RPMI8226 (cell line): ENCODE results near the gene KLHDC7B.
A peak's percentile ranks its signal among the peaks of the same experiment; 100 is the strongest.
"Not testable (repeated sequence)": the region's sequence is repeated elsewhere in the genome, so short reads cannot be mapped to it uniquely, and the experiment has no call there.

Experiments used
- DNase-seq: peaks from one replicate; pipeline ENCODE4 v3.0.0-alpha.2; 2015

KLHDC7B gene

DNA sequence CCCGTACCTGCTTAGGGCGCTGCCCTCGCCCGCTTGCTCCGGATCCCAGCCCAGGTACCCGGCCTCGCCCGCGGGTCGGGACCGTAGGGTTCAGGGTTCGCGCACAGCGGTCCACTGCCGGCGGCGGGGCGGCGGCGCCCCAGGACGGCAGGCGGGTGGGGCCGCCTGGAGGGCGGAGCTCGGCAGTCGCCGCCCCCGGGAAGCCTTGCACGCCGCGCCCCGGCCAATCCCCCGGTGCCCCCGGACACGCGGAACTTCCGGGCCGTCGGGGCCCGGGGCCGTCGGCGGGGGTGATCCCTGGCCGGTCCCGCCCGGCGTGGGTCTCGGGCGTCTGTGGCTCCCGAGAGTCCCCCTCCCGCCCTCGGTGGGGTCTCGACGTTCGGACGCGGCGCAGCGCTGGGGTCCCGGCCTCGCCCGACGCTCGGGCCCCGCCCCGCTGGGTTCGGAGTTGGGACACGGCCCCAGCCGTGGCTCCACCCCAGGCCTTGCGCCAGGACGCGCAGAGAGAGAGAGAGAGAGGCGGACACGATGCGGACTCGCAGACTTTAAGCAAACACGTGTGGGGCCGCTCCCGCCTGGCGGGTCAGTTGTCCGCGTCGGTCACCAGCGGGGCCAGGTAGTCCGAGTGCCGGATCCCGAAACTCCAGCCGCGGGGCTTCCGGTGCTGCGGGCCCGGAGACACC lies 15.7 kb upstream of the KLHDC7B start, which contains the start of gene TYMP:
Gene TYMP (minus strand): TSS at position 116 of the 683 bp plus-strand sequence. CDS start 303 bp downstream, outside the sequence.
- peak; percentile 91 for DNase-seq

DNA sequence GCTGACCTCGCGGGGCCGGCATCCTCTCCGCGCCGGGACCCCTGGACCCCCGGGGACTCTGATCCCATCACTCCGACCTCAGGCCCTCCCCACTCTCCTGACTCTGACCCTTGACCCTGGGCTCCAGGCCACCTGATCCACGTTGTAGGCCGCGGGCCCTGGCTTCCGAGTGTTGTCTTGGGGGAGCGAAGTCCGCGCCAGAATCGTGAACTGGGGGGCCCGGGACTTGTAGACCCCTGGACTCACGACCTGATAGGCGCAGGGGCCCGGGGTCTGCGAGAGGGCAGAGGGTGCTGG lies 15.2 kb upstream of the KLHDC7B start:
- no peak for DNase-seq

DNA sequence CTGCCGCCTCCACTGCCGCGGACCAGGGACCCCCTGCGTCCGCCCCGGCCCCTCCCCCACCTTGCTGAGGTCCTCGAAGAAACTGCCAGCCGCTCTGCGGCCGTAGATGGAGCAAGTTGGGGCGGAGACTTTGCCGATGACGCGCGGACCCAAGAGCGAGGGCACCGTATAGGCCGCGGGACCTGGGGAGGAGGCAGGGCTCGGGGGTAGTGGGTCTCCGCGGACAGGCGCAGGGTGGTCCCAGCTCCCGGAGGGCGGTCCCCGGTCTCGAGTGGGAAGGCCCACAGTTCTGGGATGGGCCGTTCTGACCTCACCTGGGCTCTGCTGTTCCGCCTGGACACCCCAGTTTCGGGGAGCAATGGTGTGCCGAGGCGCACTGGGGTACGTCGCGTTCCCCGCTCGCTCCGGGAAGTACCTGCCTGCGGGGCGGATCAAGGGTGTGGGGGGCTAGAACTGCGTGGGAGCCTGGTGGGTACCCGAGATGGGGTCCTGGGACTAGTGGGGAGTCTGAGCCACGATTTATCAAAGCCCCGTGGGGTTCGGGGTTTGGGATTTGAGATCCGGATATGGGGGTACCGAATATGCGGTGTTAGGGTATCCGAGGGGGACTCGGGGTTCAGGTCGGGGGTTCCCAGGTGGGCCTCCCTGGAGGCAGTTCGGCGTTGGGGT lies 14.7 kb upstream of the KLHDC7B start:
- DNase-seq: peak; percentile 92

- peak; percentile 88 for DNase-seq
Observed at GRCh38 chr22:50531546-50531961, 14.1 kb upstream of the KLHDC7B start.

DNA sequence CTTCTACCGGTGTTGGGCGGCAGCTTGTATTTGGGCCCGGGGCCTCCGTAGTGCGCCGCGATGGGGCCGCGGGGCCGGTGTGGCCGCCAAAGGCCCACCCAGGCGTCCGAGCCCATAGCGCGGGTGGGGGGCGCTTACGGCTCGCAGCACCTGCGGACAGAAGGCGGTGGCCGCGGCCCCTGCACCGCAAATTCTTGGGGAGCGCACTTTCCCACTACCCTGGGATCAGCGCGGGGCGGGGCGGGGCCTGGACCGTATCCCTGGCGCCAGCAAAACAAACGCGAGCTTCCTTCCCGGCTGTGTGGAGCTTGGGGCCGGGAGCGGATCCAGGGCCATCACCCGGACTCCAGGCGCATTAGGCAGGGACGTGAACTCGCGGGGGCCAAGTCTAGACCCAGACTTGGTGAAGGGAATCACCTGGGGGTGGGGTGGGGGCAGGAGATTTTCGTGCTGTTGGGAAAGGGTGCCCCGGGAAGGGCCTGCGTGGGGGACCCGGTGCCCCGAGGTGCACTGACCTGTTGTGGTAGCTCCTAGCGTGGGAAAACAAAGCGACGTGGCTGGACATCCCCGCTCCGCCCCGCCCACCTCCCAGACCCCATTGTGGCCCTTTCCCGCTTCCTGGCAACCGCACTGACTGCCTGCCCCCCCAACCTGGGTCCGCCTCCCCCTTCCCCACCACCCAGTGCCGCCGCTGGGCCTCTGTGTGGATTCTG lies 13.6 kb upstream of the KLHDC7B start:
- DNase-seq: no peak

DNA sequence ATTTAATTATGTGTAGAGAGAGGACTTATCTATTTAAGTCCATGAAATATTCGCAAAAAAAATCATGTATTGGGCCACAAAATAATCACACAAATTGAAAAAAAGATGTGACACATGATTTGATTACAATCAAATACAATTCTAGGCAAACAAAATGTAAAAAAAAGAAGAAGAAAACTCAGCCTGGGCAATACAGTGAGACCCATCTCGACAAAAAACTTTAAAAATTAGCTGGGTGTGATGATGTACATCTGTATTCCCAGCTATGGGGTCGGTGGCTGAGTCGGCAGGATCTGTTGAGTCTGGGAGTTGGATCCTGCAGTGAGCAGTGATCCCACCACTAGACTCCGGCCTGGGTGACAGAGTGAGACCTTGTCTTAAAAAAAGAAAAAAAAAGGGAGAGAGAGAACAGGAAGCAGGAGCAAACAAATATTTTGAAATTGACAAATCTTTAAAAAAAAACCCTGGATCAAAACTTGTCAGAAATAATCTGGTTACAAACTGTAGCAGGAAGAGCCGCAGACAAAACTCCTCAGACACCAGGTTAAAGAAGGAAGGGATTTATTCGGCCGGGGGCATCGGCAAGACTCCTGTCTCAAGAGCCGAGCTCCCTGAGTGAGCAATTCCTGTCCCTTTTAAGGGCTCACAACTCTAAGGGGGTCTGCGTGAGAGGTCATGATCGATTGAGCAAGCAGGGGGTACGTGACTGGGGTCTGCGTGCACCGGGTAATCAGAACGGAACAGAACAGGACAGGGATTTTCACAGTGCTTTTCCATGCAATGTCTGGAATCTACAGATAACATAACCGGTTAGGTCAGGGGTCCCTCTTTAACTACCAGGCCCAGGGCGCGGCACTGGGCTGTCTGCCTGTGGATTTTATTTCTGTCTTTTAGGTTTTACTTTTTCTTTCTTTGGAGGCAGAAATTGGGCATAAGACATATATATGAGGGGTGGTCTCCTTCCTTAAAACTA lies 12.6 kb upstream of the KLHDC7B start:
- DNase-seq: no peak

GRCh38 chr22:50533856-50534711 lies 11.6 kb upstream of the KLHDC7B start:
- DNase-seq: peak; percentile 87

DNA sequence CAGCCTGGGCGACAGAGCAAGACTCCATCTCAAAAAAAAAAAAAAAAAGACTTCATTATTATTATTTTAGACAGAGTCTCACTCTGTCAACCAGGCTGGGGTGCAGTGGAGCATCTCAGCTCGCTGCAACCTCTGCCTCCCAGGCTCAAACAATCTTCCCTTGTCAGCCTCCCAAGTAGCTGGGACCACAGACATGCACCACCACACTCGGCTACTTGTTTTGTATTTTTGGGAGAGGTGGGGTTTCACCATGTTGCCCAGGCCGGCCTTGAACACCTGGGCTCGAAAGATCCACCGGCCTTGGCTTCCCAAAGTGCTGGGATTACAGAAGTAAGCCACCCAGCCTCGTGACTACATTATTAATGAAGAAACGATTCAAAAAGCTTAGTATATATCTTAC lies 10.6 kb upstream of the KLHDC7B start:
- DNase-seq: no peak

- DNase-seq: peak; percentile 95
Observed at GRCh38 chr22:50536226-50536625, 9.5 kb upstream of the KLHDC7B start.

DNA sequence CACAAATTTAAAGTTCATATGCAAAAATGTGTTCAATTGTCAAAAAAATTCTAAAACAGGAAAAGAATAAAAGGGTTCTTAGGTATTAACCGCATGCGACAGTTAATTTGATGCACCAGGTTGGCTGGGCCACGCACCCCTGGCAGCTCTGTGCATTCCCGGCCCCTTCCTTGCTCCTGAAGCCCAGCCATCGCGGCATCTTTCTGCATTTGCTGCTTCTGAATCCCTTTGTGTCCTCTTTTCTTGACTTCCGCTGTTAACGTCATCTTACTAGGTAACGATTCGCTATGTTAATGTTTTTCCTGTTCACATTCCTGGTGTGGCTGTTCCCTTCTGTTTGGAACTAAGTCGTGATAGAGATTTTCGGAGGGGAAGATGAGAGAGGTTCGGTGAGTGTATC lies 7.9 kb upstream of the KLHDC7B start:
- DNase-seq: no peak

DNA sequence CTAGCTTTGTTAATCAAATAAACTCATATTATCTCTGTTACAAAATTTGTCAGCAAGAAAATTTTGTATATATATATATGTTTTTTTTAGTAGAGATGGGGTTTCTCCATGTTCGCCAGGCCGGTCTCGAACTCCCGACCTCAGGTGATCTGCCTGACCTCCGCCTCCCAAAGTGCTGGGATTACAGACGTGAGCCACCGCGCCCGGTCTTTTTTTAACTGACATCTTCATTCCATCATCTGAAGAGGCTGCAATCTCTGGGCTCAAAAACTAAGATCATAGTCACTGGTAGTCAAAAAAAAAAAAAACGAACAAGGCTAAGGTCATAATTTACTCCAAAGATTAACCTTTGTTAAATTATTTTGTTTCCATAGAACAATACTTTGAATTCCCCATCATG lies 5.3 kb upstream of the KLHDC7B start:
- no peak for DNase-seq

DNA sequence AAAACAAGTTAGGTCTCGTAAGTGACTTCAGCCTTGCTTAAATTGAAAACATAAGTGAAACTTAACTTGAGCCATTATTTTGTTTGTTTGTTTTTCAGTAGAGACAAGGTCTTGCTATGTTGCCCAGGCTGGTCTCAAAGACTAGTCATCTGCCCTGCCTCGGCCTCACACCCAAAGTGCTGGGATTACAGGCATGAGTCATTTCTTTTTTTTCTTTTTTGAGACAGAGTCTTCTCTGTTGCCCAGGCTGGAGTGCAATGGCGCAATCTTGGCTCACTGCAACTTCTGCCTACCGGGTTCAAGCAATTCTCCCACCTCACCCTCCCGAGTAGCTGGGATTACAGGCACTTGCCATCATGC lies 4.1 kb upstream of the KLHDC7B start:
- not testable (repeated sequence) for DNase-seq

DNA sequence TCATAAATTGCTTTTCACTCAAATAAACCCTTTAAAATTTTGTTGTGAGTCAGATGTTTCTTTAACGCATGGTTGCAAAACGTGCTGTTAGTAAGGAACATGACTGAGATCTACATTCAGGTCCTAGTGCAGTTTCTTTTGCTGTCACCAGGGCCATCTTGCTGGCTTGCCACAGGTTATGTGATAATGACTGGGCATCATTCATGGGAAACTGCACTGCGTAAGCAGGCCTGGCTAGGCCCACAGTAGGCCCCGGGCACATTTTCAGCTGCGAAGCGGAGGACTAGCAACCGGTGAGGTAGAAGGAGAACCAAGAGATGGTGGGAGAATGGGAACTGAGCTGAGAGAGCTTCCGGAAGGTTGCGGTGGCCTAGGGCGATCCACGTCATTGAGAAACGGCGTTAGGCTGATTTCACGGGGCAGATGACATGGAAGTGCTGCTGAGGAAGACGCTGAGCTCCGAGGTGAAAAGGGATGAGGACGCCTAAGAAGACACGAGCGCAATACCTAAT lies 3.2 kb upstream of the KLHDC7B start:
- DNase-seq: no peak

- peak; percentile 92 for DNase-seq
Observed at GRCh38 chr22:50544078-50544745, 1.5 kb upstream of the KLHDC7B start.

- DNase-seq: peak; percentile 20
Observed at GRCh38 chr22:50544746-50545253, 899 bp upstream of the KLHDC7B start.

GRCh38 chr22:50546326-50547262 lies 895 bp downstream of the KLHDC7B start:
- DNase-seq: no peak

GRCh38 chr22:50547263-50547985 lies 1.7 kb downstream of the KLHDC7B start:
- no peak for DNase-seq

GRCh38 chr22:50548040-50548920 lies 2.6 kb downstream of the KLHDC7B start:
- no peak for DNase-seq
